ENCODE data around the gene TMEM164.

TMEM164 gene

GRCh38 chrX:110025395-110025794 is 22.5 kb downstream of the TMEM164 start:
- H2BK5ac ChIP-seq (ENCODE audit: low read depth, low read length, poor library complexity): no peak overlapping the region
- WGBS (ENCODE audit: extremely low coverage, insufficient coverage, insufficient read length): no CpG with 5 or more reads among the region's 1 CpG
- H3K23ac ChIP-seq (ENCODE audit: low read length): no peak overlapping the region
- H2AK5ac ChIP-seq (ENCODE audit: low read length): no peak overlapping the region
- no peak overlapping the region for H2AFZ ChIP-seq (ENCODE audit: insufficient read depth, low read length, poor library complexity)
- H2BK120ac ChIP-seq (ENCODE audit: insufficient read depth, low read length, poor library complexity): no peak overlapping the region
- no peak overlapping the region for H3K14ac ChIP-seq (ENCODE audit: low read length)
- no peak overlapping the region for H3K4ac ChIP-seq (ENCODE audit: low read depth, low read length)
- no peak overlapping the region for H4K12ac ChIP-seq (ENCODE audit: low read depth, low read length)
- no peaks in the 10 kb centered on the region for H3K36me3 ChIP-seq (ENCODE audit: control insufficient read depth in 1 of 2, insufficient read depth in 2 of 2, low read length in 2 of 2)
- H3K4me1 ChIP-seq (ENCODE audit: control insufficient read depth in 1 of 2, insufficient read depth in 2 of 2, low read length in 2 of 2): no peaks in the 10 kb centered on the region
- H3K79me2 ChIP-seq (ENCODE audit: control insufficient read depth, insufficient read depth, low read length, poor library complexity): no peaks in the 10 kb centered on the region
- no peaks in the 10 kb centered on the region for H3K27me3 ChIP-seq (ENCODE audit: insufficient read depth, low read length)
- H2BK12ac ChIP-seq (ENCODE audit: low read length): no peak overlapping the region
- H4K91ac ChIP-seq (ENCODE audit: low read depth, low read length): no peak overlapping the region
- no peak overlapping the region for H3K4me2 ChIP-seq (ENCODE audit: low read length)
- H3K4me3 ChIP-seq (ENCODE audit: low read depth, low read length): no peak overlapping the region
- no peaks in the 10 kb centered on the region for H3K79me1 ChIP-seq (ENCODE audit: low read length)
- H3K9ac ChIP-seq (ENCODE audit: low read length): no peak overlapping the region
- H3K9me3 ChIP-seq (ENCODE audit: insufficient read depth, low read depth, low read length): no peaks in the 10 kb centered on the region
- H3K18ac ChIP-seq (ENCODE audit: low read length): no peak overlapping the region
- no peak for DNase-seq
- H4K8ac ChIP-seq (ENCODE audit: low read depth, low read length): no peak overlapping the region
- H3K27ac ChIP-seq (ENCODE audit: low read depth, low read length): no peak overlapping the region

- no peak overlapping the region for H2BK12ac ChIP-seq (ENCODE audit: low read length)
- H3K23ac ChIP-seq (ENCODE audit: low read length): no peak overlapping the region
- H3K4me1 ChIP-seq (ENCODE audit: control insufficient read depth in 1 of 2, insufficient read depth in 2 of 2, low read length in 2 of 2): no peaks in the 10 kb centered on the region
- no peak overlapping the region for H2AFZ ChIP-seq (ENCODE audit: insufficient read depth, low read length, poor library complexity)
- no peak overlapping the region for H3K14ac ChIP-seq (ENCODE audit: low read length)
- no peak overlapping the region for H2AK5ac ChIP-seq (ENCODE audit: low read length)
- H3K4me2 ChIP-seq (ENCODE audit: low read length): no peak overlapping the region
- no peaks in the 10 kb centered on the region for H3K79me1 ChIP-seq (ENCODE audit: low read length)
- no peak overlapping the region for H3K4ac ChIP-seq (ENCODE audit: low read depth, low read length)
- H3K9ac ChIP-seq (ENCODE audit: low read length): no peak overlapping the region
- no peak overlapping the region for H4K91ac ChIP-seq (ENCODE audit: low read depth, low read length)
- DNase-seq: peak in 1 of 2 donors; percentile 13
- H4K12ac ChIP-seq (ENCODE audit: low read depth, low read length): no peak overlapping the region
- no peak overlapping the region for H3K18ac ChIP-seq (ENCODE audit: low read length)
- no peaks in the 10 kb centered on the region for H3K9me3 ChIP-seq (ENCODE audit: insufficient read depth, low read depth, low read length)
- H3K36me3 ChIP-seq (ENCODE audit: control insufficient read depth in 1 of 2, insufficient read depth in 2 of 2, low read length in 2 of 2): no peaks in the 10 kb centered on the region
- H3K27me3 ChIP-seq (ENCODE audit: insufficient read depth, low read length): no peaks in the 10 kb centered on the region
- H4K8ac ChIP-seq (ENCODE audit: low read depth, low read length): no peak overlapping the region
- H3K27ac ChIP-seq (ENCODE audit: low read depth, low read length): no peak overlapping the region
- H3K4me3 ChIP-seq (ENCODE audit: low read depth, low read length): no peak overlapping the region
- no peaks in the 10 kb centered on the region for H3K79me2 ChIP-seq (ENCODE audit: control insufficient read depth, insufficient read depth, low read length, poor library complexity)
- no CpG with 5 or more reads among the region's 9 CpGs for WGBS (ENCODE audit: extremely low coverage, insufficient coverage, insufficient read length)
- H2BK5ac ChIP-seq (ENCODE audit: low read depth, low read length, poor library complexity): no peak overlapping the region
- H2BK120ac ChIP-seq (ENCODE audit: insufficient read depth, low read length, poor library complexity): no peak overlapping the region
Measured at GRCh38 chrX:110026099-110026844, 23.4 kb downstream of the TMEM164 start.

GRCh38 chrX:110032534-110033147 is 29.7 kb downstream of the TMEM164 start:
- no peak overlapping the region for H3K27ac ChIP-seq (ENCODE audit: low read depth, low read length)
- no peak overlapping the region for H2AK5ac ChIP-seq (ENCODE audit: low read length)
- DNase-seq: no peak
- H3K14ac ChIP-seq (ENCODE audit: low read length): no peak overlapping the region
- no peak overlapping the region for H3K4me2 ChIP-seq (ENCODE audit: low read length)
- no peak overlapping the region for H2BK12ac ChIP-seq (ENCODE audit: low read length)
- no peak overlapping the region for H3K18ac ChIP-seq (ENCODE audit: low read length)
- whole genome bisulfite sequencing (ENCODE audit: extremely low coverage, insufficient coverage, insufficient read length): no CpG with 5 or more reads among the region's 3 CpGs
- H2AFZ ChIP-seq (ENCODE audit: insufficient read depth, low read length, poor library complexity): no peak overlapping the region
- H4K91ac ChIP-seq (ENCODE audit: low read depth, low read length): no peak overlapping the region
- no peaks in the 10 kb centered on the region for H3K9me3 ChIP-seq (ENCODE audit: insufficient read depth, low read depth, low read length)
- no peak overlapping the region for H2BK120ac ChIP-seq (ENCODE audit: insufficient read depth, low read length, poor library complexity)
- no peak overlapping the region for H3K9ac ChIP-seq (ENCODE audit: low read length)
- no peaks in the 10 kb centered on the region for H3K79me1 ChIP-seq (ENCODE audit: low read length)
- no peak overlapping the region for H3K4ac ChIP-seq (ENCODE audit: low read depth, low read length)
- no peak overlapping the region for H4K8ac ChIP-seq (ENCODE audit: low read depth, low read length)
- H3K27me3 ChIP-seq (ENCODE audit: insufficient read depth, low read length): no peaks in the 10 kb centered on the region
- H3K4me3 ChIP-seq (ENCODE audit: low read depth, low read length): no peak overlapping the region
- no peak overlapping the region for H2BK5ac ChIP-seq (ENCODE audit: low read depth, low read length, poor library complexity)
- no peak overlapping the region for H3K23ac ChIP-seq (ENCODE audit: low read length)
- peaks cover 0 to 2% of the 10 kb centered on the region in 2 experiments for H3K4me1 ChIP-seq (ENCODE audit: control insufficient read depth in 1 of 2, insufficient read depth in 2 of 2, low read length in 2 of 2)
- H3K79me2 ChIP-seq (ENCODE audit: control insufficient read depth, insufficient read depth, low read length, poor library complexity): no peaks in the 10 kb centered on the region
- no peak overlapping the region for H4K12ac ChIP-seq (ENCODE audit: low read depth, low read length)
- H3K36me3 ChIP-seq (ENCODE audit: control insufficient read depth in 1 of 2, insufficient read depth in 2 of 2, low read length in 2 of 2): no peaks in the 10 kb centered on the region

- Histone ChIP-seq H3K27ac (ENCODE audit: low read depth, low read length) (no peak overlapping the region), H2AK5ac (ENCODE audit: low read length) (no peak overlapping the region), H3K23ac (ENCODE audit: low read length) (no peak overlapping the region), H2AFZ (ENCODE audit: insufficient read depth, low read length, poor library complexity) (no peak overlapping the region), H3K4me2 (ENCODE audit: low read length) (no peak overlapping the region), H2BK5ac (ENCODE audit: low read depth, low read length, poor library complexity) (no peak overlapping the region), H4K12ac (ENCODE audit: low read depth, low read length) (no peak overlapping the region), H3K4me3 (ENCODE audit: low read depth, low read length) (no peak overlapping the region), H3K9me3 (ENCODE audit: insufficient read depth, low read depth, low read length) (no peaks in the 10 kb centered on the region), H2BK12ac (ENCODE audit: low read length) (no peak overlapping the region), H3K4ac (ENCODE audit: low read depth, low read length) (no peak overlapping the region), H3K79me1 (ENCODE audit: low read length) (no peaks in the 10 kb centered on the region), H4K91ac (ENCODE audit: low read depth, low read length) (no peak overlapping the region), H3K18ac (ENCODE audit: low read length) (no peak overlapping the region), H4K8ac (ENCODE audit: low read depth, low read length) (no peak overlapping the region), H3K36me3 (ENCODE audit: control insufficient read depth in 1 of 2, insufficient read depth in 2 of 2, low read length in 2 of 2) (no peaks in the 10 kb centered on the region), H2BK120ac (ENCODE audit: insufficient read depth, low read length, poor library complexity) (no peak overlapping the region), H3K27me3 (ENCODE audit: insufficient read depth, low read length) (no peaks in the 10 kb centered on the region), H3K14ac (ENCODE audit: low read length) (no peak overlapping the region), H3K79me2 (ENCODE audit: control insufficient read depth, insufficient read depth, low read length, poor library complexity) (no peaks in the 10 kb centered on the region), H3K9ac (ENCODE audit: low read length) (no peak overlapping the region), H3K4me1 (ENCODE audit: control insufficient read depth in 1 of 2, insufficient read depth in 2 of 2, low read length in 2 of 2) (peaks cover 0 to 2% of the 10 kb centered on the region in 2 experiments)
- no CpG with 5 or more reads among the region's 2 CpGs for WGBS (ENCODE audit: extremely low coverage, insufficient coverage, insufficient read length)
- no peak for DNase-seq
Measured at GRCh38 chrX:110034036-110034435, 31.1 kb downstream of the TMEM164 start.
